Activated naive CD4-positive, alpha-beta T cell treated with anti-CD3 and anti-CD28 coated beads, Interleukin-2, amount 50 U/mL, for 72 hours (primary cell): ENCODE data around the gene PPP2R2C. TPM values are rescaled to one million over a fixed set of nuclear protein-coding genes. Genes with fewer than 3 reads are reported as not detected.

ENCODE experiments used
- ATAC-seq, 2 donors: fragments of 150-1000 bp; cut with Tn5 transposase; 2 replicates each; pipeline ENCODE4 v1.10.0; 2021; ENCODE audit warnings: mild to moderate bottlenecking in 2 of 2, moderate library complexity in 2 of 2
- DNase-seq, 2 donors: peaks; one replicate each; pipeline ENCODE4 v3.0.0; 2021 to 2022; ENCODE audit warnings: low spot score in 2 of 2
- H3K27ac Mint-ChIP-seq, 2 donors: one replicate each; pipeline ENCODE4 v1.8.0; 2022; ENCODE audit warnings: mild to moderate bottlenecking in 2 of 2, mixed read lengths in 2 of 2
- H3K36me3 Mint-ChIP-seq, 2 donors: one replicate each; pipeline ENCODE4 v1.8.0; 2022; ENCODE audit warnings: mixed read lengths in 2 of 2
- H3K9me3 Mint-ChIP-seq, 2 donors: one replicate each; pipeline ENCODE4 v1.8.0; 2022; ENCODE audit warnings: mixed read lengths in 2 of 2
- total RNA-seq, 2 donors: library from RNA; stranded (reverse); gene quantifications; one replicate each; pipeline ENCODE4 v1.2.3, GENCODE V29; 2022

PPP2R2C gene
- total RNA-seq, 2 donors from 2014 or later: not detected

GRCh38 chr4:6446538-6447451 lies 25.6 kb downstream of the PPP2R2C start:
- H3K27ac Mint-ChIP-seq: no peak overlapping the region
- DNase-seq (no peak), ATAC-seq (no peak)
- no peaks in the 10 kb centered on the region for H3K9me3 Mint-ChIP-seq
- H3K36me3 Mint-ChIP-seq: no peaks in the 10 kb centered on the region

- no peak for ATAC-seq
Measured at GRCh38 chr4:6446130-6446482, 26.3 kb downstream of the PPP2R2C start.

DNA sequence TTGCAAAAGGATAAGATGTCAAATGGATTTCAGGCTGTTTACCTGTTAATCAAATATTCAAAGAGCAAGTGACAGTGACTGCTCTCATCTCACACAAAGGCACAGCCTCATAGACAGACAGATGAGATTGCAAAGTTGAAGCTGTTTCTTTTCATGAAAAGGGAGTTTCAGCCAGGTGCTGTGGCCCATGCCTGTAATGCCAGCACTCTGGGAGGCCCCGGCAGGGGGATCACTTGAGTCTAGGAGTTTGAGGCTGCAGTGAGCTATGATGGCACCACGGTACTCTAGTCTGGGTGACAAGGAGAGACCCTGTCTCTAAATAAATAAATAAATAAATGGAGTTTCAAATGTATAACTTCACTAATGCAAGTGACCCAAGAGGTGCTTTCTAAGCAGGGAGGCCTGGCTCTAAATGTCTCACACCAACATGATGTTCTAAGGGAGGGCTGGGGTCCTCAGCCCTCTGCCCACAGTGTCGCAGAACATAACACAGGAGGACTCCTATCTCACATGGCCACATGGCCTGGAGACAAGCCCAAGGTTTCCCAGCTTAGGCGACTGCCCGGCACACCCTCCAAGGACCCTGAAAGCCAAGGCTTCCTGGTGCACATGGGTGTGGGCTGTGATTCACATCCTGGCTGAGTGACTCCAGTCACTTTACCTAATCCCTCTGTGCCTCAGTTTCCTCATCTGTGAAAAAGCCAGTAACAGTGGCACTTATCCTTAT lies 26.8 kb downstream of the PPP2R2C start:
- Mint-ChIP-seq H3K27ac (no peak overlapping the region), H3K36me3 (no peaks in the 10 kb centered on the region), H3K9me3 (no peaks in the 10 kb centered on the region)
- ATAC-seq (no peak), DNase-seq (no peak)

More at GRCh38 chr4:6446130-6446482, 26.3 kb downstream of the PPP2R2C start:
- Mint-ChIP-seq H3K36me3 (no peaks in the 10 kb centered on the region), H3K9me3 (no peaks in the 10 kb centered on the region), H3K27ac (no peak overlapping the region)
- DNase-seq: no peak

DNA sequence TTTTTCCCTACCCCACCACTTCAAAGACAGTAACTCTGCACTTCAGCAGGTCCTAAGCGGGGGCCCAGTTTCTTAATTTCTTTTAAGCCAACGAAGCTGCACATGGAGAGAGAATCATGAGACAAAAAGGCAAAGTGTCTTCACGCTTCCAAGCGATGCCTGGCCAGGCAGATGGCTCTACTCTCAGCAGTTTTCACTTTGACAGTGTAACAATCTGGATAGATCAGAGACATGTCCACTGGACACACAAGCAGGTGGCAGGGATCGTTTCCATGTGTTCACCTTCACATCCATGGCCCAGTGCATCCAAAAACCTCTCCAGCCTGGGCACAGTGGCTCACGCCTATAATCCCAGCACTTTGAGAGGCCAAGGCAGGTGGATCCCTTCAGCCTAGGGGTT lies 27.8 kb downstream of the PPP2R2C start:
- no peak overlapping the region for H3K27ac Mint-ChIP-seq
- ATAC-seq: no peak
- no peak for DNase-seq
- no peaks in the 10 kb centered on the region for H3K36me3 Mint-ChIP-seq
- no peaks in the 10 kb centered on the region for H3K9me3 Mint-ChIP-seq

DNA sequence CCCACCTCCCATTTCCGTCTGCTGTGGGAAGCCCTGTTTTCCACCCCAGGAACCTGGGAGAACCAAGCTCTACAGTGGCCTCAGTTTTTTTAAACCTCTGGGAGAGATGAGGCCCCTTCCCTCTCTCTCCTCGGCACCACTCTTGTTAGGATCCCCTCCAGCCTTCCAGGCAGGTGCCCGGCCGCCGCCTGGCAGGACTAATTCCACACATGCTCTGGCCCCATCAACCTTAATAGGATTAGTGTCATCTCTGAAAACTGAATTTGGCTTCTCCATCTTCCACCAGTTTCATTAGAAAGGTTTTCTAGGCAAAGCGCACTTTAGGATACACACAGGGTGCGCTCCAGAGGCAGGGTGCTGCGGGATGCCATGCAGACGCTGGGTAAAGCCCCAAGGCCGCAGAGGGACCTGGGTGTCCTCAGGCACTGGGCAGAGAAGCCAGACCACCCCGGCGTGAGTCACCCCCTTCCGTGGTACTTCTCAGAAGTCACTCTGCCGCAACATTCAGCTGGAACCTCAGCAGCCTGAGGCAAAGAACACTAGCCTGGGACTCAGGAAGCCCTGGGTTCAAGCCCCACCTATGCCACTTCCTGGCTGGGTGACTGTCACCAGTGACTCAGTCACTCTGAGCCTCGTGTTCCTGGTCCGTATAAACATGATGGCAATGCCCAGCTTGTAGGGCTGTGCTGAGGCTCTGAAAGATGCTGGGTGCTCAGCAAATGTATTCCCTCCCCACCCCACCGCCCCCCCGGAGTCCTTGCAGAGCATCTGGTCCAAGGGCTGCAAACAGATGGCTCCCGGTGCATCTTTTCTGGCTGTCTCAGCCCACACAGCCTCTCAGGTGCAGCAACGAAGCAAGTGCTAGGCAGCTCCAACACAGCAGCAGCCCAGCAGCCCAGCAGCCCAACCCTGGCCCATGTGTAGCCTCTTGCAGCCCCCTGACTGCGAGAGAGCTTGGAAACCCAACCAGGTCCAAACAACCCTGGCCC lies 29.1 kb downstream of the PPP2R2C start:
- Mint-ChIP-seq H3K27ac (no peak overlapping the region), H3K36me3 (no peaks in the 10 kb centered on the region), H3K9me3 (no peaks in the 10 kb centered on the region)
- DNase-seq: no peak
- no peak for ATAC-seq

DNA sequence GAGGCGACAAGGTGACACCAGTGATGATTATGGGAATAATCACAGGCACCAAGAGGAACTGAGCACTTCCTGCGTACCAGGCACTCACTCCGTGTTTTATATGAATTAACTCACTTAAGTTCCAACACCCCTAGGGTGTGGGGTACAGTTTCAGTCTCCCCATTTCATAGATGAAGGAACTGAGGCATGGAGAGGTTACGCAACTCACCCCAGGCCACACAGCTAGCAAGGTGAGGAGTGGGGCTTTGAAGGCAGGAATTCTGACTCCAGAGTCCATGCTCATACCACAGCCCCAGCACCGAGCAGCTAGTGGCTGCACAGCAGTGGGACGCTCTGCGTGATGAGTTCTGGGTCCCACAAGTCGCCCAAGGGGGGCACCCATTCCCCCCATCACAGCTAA lies 29.9 kb downstream of the PPP2R2C start:
- H3K27ac Mint-ChIP-seq: no peak overlapping the region
- H3K36me3 Mint-ChIP-seq: no peaks in the 10 kb centered on the region
- ATAC-seq (no peak), DNase-seq (no peak)
- H3K9me3 Mint-ChIP-seq: no peaks in the 10 kb centered on the region

DNA sequence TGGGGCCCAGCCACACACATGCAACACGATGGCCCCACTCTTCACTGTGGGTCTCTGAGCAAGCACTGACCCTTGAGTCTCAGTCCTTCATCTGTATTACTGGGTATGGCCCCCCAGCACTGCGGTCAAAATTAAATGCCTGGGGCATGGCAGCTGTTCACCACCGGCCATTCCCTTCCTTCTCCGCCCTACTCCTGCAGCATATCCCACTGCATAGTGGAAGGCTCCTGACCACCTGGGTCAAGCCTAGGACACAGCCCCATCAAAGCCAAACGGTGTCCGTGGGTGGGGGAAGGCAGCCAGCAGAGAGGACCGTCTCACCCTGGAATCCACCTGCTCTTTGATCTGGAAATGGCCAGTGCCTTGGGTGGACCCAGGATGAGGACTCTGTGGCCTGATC lies 30.7 kb downstream of the PPP2R2C start:
- ATAC-seq (no peak), DNase-seq (no peak)

DNA sequence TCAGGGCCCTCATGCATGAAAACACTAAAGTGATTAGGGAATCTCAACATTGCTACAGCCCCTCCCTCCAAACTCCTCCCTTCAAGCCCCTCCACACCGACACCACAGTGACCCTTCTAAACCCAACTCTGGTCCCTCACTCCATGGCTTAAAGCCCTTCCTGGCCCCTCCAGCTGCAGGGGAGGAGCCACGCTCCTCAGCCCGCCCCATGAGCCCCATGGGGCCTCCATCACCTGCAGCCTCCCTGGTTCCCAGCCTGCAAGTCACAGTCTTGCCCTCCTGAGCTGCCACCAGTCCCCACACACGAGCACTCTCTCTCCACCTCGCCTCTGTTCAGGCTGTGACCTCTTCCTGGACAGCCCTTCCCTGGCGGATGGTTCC lies 31.2 kb downstream of the PPP2R2C start:
- ATAC-seq (no peak), DNase-seq (no peak)
- H3K36me3 Mint-ChIP-seq: no peaks in the 10 kb centered on the region
- H3K27ac Mint-ChIP-seq: no peak overlapping the region
- no peaks in the 10 kb centered on the region for H3K9me3 Mint-ChIP-seq

More for the DNA sequence above, 30.7 kb downstream of the PPP2R2C start:
- no peak overlapping the region for H3K27ac Mint-ChIP-seq
- H3K9me3 Mint-ChIP-seq: no peaks in the 10 kb centered on the region
- no peaks in the 10 kb centered on the region for H3K36me3 Mint-ChIP-seq

- DNase-seq (no peak), ATAC-seq (no peak)
- H3K27ac Mint-ChIP-seq: no peak overlapping the region
- no peaks in the 10 kb centered on the region for H3K9me3 Mint-ChIP-seq
- no peaks in the 10 kb centered on the region for H3K36me3 Mint-ChIP-seq
Measured at GRCh38 chr4:6440506-6441201, 31.8 kb downstream of the PPP2R2C start.

DNA sequence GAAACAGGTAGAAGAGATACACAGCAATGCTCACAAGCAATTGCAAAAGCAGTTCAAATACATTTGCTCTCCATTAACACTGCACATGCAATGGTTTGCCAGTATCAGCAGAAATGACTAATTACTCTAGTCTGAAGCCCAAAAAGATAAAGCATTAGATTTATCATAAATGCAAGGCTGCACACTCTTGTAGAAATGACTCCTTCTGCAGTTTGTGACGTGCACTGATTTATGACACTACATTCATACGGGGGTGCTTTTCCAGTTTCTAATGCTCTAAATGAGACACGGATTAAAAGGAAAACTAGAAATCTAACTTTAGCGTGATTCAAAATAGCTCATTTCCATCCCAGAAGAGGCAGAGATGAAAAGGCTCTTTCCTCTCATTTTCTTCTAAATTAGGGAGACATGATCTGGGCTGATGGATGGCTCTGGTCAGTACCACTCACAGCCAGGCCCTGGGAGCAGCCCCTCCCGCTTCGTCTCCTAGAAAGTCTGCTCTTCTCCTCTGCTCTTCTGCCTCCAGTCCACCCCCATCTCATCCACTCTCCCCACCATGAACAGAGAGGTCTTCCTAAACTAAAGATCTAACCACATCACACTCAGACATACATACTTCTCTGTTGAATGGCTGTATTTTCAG lies 33.2 kb downstream of the PPP2R2C start:
- no peak overlapping the region for H3K27ac Mint-ChIP-seq
- H3K9me3 Mint-ChIP-seq: peaks cover 6% of the 10 kb centered on the region in 2 donors
- DNase-seq (no peak), ATAC-seq (no peak)
- H3K36me3 Mint-ChIP-seq: peaks cover 0 to 8% of the 10 kb centered on the region in 2 donors

- ATAC-seq: no peak
- H3K9me3 Mint-ChIP-seq: peaks cover 6% of the 10 kb centered on the region in 2 donors
- H3K27ac Mint-ChIP-seq: no peak overlapping the region
- peaks cover 0 to 8% of the 10 kb centered on the region in 2 donors for H3K36me3 Mint-ChIP-seq
- no peak for DNase-seq
Measured at GRCh38 chr4:6437826-6438238, 34.6 kb downstream of the PPP2R2C start.

DNA sequence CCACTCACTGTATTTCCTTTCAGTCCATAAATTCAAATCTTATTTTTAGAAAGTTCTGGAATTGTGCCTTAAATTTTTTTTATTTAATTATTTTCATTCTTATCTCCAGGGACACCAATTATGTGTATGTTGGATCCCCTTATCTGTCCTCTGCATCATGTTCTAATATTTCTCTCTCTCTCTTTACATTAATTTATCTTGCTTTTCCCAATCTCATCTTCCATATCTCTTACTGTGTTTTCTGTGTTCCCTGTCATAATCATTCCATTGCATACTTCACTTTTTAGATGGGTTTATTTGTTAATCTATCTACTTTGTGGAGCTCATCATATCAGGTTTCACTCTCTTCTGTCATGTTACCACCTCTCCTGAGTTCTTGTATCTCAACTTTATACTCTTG lies 37.4 kb downstream of the PPP2R2C start:
- no peak for ATAC-seq
- DNase-seq: no peak
- H3K27ac Mint-ChIP-seq: no peak overlapping the region
- peaks cover 6% of the 10 kb centered on the region in 2 donors for H3K9me3 Mint-ChIP-seq
- peaks cover 0 to 8% of the 10 kb centered on the region in 2 donors for H3K36me3 Mint-ChIP-seq

DNA sequence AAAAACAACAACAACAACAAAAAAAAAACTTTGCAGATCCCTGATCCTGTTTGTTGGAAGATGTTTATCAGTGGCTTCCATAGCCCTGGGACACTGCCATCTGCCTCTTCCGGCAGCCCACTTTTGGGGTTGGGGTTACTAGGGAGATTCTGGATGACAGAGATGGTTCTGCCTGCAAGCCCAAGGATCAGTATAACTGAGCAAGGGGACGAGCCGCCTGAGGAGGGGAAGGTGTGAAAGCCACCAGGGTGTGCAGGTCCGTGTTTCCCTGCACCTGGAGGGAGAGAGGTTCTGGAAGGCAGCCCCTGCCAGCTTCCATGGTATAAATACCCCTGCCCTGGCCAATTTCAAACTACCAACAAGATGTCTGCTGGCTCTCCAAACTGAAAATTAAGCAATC lies 41.5 kb downstream of the PPP2R2C start:
- DNase-seq (no peak), ATAC-seq (no peak)
- Mint-ChIP-seq H3K9me3 (peaks cover 6% of the 10 kb centered on the region in 2 donors), H3K36me3 (peaks cover 0 to 8% of the 10 kb centered on the region in 2 donors), H3K27ac (no peak overlapping the region)

GRCh38 chr4:6427439-6428090 lies 44.8 kb downstream of the PPP2R2C start:
- no peak for ATAC-seq
- DNase-seq: no peak

More at GRCh38 chr4:6427439-6428090, 44.8 kb downstream of the PPP2R2C start:
- Mint-ChIP-seq H3K27ac (no peak overlapping the region), H3K9me3 (no peaks in the 10 kb centered on the region), H3K36me3 (no peaks in the 10 kb centered on the region)
